Smooth muscle cell of the brain vasculature (primary cell): Measurements from ENCODE around the gene CAPN5.

Experiments used
- DNase-seq: peaks from one replicate; pipeline ENCODE4 v3.0.0-alpha.2; 2012; ENCODE audit warnings: low read depth, low spot score

CAPN5 gene

DNA sequence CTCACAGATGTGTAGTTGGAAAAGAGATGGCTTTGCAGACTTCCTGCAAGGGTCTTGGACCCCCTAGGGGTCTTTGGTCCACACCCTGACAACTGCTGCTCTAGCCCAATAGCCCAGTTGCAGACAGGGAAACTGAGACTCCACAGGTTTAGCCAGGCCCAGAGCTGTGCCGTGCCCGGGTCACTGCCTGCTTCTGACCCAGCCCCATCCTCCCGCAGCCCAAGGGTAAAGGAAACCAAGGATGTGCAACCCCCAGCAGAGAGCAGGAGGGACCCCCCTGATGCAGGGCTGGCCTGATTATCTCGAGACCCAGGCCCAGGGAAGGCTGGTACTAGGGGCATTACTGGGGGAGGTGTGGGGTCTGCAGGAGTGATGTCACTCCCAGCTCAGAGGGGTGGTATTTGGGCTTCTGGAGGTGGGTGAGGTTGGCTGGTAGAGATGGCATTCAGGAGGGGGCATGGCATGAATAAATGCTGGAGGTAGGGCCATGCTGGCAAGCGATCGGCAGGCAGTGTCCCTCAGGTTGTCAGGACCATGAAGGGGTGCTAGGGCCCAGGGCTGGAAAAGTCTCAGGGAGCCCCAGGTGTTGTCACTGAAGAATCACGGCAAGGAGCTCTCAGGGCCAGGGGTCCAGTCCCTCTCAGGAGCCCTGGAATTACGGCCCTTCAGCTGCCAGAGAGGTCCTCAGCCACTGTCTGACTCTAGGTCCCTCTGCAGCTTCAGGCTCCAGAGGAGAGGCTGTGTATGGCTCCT, 82.4 kb downstream of the CAPN5 start:
- no peak for DNase-seq

DNA sequence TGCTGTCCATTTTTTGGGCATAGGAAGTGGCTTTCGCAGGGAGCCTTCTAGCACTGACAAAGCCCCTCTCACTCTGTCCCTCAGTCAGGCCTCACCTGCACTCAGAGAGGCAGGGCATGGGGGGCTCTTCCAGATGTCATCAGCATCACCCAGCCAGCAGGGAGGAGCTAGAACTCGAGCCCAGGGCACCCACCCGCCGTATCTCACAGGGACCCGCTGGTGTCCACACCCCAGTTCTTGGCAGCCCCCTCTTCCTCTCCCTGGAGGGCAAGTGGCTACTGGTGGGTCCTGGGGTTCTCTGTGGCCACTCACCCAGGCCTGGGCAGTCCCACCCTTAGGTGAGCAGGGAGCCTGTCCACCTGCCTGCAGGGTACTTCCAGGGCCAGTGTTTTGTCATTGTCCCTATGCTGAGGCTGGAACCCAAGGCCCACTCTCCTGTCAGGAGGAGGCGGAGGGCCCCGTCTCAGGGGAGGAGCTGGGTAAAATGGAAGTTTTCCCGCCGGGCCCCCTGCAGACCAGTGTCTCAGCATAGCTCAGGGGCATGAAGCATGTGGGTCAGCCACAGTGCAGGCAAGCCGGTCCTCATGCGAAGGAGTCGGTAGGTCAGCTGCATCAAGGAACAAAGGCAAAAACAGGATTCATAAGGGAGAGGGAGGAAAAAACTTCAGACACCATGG, 83.1 kb downstream of the CAPN5 start:
- no peak for DNase-seq

DNA sequence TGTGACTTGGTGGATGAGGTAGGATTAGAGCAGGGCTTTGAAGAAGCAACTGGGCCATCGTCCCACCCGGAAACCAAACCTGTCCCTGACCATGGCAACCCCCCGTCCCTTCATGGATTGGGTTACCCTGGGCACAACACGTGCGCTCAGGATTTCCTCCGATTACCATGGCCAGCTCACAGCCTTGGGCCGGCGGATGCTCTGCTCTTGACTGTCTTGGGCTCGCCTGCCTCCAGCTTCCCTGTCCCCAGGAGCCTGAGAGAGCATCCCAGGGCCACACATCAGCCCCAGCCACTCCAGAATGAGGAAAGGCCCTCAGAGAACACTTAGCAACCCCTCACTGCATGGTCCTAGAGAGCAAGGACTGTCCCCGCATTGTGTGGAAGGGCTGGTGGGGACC, 84.1 kb downstream of the CAPN5 start:
- DNase-seq, result no peak

DNA sequence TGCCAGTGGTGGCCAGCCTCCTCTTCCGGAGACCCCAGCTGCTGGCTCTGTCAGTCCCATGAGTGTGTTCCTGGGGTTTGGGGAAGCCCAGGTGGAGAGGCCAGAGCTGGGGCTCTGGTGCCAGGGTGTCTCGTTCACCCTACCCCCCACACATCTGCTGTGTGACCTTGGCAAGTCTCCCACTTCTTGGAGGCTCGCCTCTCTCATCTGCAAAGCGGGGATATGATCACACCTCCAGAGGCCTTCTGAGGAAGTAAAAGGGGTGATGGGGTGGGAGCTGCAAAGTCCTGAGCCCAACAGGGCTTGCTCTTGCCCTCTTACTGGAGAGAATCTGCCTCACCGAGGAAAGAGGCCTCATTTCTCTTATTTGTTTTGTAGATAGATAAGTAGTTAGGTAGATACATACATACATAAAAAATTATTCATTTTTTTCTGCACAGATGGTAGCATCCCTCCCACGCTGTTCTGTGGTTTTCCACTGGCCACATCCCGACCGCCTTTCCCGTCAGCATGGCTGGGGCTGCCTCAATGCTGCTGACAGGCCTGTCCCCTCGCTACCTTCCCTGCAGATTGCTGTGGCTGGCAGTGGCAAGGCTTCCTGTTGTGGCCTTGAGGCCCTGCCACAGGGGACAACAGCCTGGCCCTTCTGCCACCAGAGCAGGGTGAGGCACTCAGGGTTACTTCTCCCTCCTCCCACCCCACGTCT, 85.2 kb downstream of the CAPN5 start:
- DNase-seq, result no peak

DNA sequence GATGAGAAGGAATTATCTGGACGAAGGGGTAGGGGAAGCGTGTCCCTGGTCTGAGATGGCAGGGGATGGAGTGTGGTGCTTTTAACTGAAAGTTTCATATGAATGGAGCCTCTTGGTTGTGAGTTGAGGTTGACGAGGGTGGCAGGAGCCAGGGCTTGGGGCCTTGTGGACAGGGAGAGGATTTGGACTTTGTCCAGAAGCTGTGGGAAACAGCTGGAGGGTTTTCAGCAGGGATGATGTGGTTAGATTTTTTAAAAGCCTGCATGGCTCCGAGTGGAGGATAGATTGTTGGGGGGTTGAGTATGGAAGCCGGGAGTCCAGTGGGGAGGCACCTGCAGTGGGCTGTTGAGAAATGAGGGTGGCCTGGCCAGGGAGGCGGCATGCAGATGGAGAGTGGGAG, 86.1 kb downstream of the CAPN5 start:
- DNase-seq, result no peak

DNA sequence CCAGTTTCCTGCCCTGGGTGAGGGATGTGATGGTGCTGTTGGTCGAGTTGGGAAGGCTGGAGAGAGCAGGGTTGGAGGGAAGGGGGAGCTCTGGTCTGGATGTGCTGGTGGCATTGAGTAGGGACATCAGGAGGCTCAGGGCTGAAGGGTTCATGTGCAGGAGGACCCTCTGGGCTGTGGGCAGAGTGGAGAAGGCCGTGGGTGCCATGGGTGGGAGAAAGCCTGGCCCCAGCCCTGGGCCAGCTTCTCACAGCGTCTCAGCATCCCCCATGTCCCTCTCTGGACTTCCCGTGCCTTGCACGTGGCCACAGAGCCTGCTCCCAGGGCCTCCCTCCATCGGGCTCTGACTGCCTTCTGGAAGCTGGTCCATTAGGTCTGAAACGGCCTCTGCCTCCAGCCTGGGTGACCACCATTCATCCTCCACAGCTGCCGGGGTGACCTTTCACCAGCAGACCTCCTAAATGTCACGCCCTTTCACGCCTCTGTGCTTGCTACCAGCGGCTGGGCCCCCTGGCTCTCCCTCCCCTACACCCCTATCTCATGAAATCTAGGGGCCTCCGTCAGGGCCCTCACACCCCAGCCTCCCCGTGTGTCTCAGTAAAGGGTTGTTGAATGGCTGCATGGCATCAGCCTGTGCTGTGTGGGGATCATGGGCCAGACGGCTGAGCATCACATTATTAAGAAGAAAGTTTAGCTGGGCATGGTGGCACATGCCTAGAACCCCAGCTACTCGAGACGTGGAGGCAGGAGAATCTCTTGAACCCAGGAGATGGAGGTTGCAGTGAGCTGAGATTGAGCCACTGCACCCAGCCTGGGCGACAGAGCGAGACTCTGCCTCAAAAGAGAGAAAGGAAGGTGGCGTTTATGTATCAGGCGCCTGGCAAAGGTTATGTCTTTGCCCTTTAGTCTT, 86.8 kb downstream of the CAPN5 start:
- no peak for DNase-seq

DNA sequence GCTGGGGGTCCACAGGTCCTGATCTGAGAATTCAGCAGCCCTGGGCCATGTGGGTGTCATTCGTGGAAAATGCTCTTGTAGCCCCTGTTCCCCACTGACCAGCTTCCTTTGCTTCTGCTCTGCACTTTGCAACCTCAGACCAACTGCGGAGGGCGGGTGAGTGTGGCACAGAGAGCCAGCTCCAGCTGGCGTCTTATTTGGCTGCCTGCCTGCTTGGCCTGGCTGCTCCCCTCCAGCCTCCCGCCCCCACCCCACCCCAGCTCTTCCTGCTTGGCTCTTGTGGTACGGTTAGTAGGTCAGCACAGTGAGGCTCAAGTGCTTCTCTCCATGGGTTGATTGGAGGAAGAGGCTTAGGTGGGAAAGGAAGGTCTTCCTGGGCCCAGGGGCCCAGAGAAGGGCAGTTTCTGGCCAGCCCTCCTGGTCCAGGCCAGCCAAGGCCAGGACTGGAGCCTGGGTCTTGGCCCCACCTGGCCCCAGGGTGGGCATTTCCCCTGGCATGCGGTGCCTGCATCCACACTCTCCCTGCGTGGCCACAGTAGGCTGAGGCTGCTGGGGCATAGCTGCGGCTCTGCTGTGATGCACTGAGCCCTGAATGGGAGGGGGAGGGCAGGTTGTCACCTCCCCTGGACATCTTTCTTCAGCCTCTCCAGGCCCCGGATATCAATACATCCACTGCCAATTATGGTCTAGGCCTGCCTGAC, 87.8 kb downstream of the CAPN5 start:
- DNase-seq, result no peak

DNA sequence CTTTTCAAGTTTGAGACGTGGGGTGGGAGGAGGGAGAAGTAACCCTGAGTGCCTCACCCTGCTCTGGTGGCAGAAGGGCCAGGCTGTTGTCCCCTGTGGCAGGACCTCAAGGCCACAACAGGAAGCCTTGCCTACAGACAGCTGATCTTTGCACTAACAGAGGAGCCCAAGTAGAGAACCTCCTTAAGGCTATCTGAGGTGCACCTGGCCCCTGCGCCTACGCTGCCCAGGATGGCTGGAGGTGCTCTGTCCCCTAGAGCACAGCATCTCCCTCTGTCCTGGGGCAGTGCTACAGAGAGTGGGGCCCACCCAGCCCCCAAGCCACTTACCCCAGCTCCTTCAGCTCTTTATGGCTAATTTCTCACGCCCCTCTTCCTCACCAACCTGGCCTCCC, 88.3 kb downstream of the CAPN5 start:
- DNase-seq, result no peak

DNA sequence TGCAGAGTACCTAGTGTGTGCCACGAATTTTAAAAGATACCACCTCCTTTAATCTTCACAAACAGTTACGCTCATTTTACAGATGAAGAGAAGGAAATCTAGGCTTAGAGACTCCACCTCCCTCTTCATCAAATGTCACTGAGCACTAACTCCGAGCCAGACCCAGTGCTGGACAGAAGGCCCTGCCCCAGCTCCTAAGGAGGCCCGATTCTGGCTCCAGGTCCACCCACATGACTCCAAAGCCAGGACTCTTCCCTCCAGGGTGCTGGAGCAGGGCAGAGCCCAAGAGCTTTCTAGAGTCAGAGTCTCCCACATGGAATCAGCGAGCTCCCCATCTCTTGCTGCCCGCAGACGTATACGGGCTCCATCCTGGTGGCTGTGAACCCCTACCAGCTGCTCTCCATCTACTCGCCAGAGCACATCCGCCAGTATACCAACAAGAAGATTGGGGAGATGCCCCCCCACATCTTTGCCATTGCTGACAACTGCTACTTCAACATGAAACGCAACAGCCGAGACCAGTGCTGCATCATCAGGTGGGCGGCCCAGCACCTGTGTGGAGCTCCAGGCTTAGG, 88.9 kb downstream of the CAPN5 start:
- DNase-seq, result no peak

DNA sequence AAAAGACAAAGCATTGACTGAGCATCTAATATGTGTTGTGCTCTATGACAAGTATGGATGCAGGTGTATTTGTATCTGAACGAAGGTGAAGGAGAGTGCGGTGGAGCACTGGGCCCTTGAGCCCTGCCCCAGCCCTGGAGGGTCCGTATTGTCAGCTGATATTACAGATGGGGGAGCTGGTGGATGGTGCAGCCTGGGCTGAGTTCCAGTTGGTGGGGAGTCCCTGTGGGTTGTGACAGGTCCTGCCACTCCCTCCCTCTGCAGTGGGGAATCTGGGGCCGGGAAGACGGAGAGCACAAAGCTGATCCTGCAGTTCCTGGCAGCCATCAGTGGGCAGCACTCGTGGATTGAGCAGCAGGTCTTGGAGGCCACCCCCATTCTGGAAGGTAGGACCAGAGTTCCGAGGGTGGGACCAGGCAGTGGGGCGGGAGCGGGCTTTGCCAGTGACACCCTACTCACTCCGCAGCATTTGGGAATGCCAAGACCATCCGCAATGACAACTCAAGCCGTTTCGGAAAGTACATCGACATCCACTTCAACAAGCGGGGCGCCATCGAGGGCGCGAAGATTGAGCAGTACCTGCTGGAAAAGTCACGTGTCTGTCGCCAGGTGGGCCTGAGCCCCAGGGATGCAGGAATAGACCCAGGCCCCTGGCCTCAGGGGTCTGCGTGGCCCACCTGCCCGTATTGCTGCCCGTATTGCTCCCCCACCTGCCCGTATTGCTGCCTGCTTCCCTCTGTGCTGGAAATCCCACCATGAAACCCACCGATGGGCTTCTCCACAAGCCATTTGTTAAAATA, 89.8 kb downstream of the CAPN5 start:
- DNase-seq, result no peak

DNA sequence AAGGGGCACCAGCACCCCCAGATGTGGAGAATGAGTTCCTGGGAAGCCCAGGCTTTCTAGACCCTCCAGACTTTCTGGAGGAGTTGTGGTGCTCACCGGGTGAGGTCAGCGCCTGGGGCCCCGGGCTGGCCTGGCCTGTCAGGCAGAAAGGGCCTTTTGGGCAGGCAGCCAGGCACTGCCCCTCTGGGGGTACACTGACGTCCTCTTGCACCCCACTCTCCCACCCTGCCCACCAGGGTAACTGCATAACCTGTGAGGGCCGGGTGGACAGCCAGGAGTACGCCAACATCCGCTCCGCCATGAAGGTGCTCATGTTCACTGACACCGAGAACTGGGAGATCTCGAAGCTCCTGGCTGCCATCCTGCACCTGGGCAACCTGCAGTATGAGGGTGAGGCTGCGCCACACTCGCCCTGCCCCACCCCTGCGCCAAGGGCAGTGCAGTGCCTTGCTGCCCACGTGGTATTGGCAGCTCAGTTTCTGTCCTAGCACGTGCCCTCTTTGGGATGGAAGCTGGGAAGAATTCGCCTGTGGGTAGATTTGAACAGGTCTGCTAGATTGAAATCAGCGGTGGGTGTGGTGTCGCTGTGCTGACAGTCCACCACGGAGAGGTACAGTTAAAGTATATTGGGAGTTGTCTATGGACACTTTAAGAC, 91.4 kb downstream of the CAPN5 start:
- no peak for DNase-seq

DNA sequence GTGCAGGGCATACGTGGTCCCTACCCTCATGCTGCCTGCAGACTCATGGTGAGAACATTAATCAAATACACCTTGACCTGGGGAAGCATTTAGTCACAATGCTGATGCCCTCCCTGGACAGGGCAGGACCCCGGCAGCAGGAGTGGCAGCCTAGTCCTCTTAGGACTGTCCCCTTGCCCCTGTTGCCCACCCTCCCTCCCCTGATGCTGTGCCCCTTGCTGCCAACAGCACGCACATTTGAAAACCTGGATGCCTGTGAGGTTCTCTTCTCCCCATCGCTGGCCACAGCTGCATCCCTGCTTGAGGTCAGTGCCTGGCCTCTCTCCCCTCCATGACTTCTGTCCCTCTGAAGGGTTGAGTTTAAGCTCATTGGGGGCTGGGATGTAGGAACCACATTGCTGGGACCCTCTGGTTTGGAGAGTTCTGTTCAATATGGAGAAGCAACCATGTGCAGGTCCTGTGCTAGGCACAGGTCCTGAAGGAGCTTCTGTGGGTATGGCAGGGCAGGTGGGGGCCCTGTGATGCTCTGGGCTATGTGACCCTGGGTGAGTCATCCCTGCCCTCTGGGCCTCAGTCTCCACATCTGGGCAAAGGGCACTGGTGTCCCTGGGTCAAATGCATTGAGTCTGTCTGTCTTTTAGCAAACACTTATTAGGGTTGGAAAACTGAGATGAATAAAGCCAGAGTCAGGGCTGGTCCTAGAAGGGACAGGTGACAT, 92.6 kb downstream of the CAPN5 start:
- no peak for DNase-seq

DNA sequence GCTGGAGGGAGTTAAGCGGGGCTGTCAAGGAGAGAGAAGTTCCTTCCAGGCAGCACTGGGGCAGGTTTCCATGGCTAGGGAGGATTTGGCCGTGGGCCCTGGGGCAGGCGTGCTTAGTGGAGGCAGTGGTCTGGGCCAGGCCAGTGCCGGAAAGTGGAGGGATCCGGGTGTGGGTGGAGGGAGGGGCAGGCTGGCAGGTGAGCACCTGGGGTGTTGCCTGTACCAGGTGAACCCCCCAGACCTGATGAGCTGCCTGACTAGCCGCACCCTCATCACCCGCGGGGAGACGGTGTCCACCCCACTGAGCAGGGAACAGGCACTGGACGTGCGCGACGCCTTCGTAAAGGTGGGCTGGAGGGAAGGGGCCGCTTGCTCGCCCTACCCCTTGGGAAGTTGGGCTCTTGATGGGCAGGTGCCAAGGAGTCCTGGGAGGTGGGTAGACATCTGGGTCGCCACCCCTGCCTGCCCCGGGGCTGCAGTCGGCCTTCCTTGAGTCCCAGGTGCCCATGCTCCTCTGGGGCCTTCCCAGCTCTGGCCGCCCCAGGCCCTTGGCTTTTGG, 93.2 kb downstream of the CAPN5 start:
- no peak for DNase-seq

DNA sequence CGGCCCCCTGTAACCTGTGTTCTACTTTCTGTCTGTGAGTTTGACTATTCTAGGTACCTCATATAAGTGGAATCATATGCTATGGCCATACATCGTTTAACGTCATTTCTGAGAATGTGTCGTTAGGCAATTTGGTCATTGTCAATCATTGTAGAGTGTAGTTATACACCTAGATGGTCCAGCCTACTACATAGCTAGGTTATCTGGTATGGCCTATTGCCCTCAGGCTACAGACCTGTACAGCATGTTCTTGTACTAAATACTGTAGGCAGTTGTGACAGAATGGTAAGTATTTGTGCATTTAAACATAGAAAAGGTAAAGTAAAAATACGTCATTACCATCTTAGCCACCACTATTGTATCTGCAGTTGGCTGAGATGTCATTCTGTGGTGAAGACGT, 96.5 kb downstream of the CAPN5 start:
- no peak for DNase-seq

DNA sequence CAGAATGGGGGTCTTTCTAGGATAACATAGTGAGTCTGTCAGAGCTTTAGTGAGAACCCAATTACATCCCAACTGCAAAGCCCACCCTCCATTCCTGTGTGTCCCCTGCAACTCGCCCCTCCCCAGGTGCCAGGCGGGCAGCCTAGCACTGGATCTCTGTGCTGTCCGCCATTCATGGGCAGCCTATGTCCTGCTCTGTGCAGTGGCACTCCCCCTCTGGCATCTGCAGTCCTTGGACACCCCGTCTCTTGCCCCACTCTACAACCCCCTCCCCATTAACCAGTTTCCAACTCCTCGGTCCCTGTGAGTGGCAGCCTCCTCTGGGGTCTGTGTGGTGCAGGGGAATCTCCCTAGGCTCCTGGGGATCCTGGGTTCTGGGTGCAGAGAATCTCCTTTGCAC, 98.3 kb downstream of the CAPN5 start:
- DNase-seq, result no peak

DNA sequence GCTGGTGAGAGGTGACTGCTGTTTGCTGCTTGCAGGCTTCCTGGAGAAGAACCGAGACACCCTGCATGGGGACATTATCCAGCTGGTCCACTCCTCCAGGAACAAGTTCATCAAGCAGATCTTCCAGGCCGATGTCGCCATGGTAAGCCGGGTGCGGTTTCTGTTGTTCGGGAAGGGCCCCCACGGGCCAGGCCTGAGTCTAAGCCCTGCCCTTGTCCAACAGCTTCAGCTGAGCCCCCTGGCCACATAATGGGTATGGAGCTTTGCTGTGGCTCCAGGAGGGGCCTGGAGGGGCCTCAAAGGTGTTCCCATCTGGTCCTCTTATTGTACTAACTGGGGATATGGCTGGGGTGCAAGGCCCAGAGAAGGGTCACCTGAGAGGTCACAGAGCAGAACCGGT, 99.2 kb downstream of the CAPN5 start:
- DNase-seq, result no peak

DNA sequence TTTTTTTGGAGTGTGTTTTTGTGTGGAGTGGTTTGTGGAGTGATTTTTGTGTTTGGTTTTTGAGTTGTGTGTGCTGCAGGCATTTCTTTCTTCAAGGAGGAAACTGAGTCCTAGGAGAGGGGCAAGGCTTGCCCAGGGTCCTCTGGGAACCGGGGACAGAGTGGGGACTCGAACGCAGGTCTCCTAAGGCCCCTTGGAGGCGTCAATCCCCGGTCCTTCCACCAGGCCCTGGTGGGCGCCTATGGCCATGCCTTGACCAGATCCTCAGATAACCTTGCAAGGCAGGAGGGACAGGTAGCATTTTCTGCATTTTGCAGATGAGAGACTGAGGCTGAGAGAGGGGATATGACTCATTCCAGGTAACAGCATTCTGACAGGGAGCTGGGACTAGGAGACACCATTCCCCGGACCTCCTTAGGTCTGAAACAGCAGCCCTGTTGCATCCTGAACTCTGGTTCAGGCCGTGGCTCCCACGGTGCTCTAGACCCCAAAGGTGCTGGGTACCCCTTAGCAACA, 100.4 kb downstream of the CAPN5 start:
- no peak for DNase-seq

DNA sequence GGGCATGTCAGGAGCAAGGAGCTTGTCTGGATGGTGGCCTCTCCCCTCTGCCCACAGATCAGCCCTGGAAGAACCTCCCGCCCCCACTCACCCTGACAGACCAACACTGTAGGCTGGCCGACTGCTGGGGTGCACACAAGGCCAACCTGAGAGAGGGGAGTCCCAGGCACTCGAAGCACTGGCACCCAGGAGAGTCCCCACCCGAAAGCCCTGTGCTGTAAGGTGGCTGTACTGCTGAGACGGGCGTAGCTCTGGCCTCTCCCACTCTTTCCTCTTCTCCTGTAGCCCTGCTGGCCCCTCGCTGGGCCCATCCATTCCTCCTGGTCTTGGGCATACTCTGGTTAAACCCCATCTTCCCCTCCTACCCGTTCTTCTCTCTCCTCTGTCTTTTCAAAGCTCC, 101.0 kb downstream of the CAPN5 start:
- DNase-seq, result no peak
